ENCODE data around the gene IL31.

Gene IL31

DNA sequence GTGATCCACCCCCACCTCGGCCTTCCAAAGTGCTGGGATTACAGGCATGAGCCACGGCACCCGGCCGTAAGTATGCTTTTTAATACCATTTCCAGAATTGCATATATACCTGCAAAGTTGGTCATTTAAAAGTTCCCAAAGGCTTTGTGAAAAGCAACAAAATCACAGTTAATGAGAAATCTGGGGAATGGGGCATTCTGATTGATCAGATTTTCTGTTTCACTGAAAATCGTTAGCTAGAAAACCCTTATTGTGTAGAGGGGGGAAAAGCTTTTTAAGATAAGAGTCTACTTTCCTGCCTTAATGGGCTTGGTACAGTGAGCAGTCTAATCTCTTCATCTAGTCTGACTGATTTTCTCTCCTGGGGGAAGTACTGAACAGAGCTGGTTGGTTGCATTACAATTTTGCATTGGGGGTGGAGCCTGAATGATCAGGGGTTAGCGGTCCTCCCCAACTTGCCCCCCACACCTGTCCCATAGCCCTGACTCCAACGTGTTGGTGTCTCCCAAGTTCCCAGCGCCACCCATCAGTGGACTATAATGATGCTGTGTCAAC lies 23.8 kb downstream of the IL31 start:
- DNase-seq = no peak

DNA sequence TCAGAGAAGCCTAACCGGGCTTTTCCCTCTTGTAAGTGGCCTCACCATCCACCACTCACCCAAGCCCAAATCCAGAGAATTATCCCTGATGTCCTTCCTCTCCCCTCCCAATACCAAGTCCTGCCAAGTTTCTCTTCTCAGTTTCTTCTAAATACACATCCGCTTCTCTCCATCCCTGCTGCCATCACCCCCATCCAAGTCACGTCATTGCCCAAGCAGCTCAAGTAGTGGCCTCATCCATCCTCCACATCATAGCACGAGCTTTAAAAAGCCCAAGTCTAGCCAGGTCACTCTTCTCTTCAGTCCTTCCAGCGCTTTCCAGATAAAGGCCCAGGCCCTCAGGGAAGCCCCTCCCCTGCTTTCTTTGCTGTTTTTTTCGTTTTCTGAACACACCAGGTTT lies 25.4 kb downstream of the IL31 start:
- DNase-seq = no peak

DNA sequence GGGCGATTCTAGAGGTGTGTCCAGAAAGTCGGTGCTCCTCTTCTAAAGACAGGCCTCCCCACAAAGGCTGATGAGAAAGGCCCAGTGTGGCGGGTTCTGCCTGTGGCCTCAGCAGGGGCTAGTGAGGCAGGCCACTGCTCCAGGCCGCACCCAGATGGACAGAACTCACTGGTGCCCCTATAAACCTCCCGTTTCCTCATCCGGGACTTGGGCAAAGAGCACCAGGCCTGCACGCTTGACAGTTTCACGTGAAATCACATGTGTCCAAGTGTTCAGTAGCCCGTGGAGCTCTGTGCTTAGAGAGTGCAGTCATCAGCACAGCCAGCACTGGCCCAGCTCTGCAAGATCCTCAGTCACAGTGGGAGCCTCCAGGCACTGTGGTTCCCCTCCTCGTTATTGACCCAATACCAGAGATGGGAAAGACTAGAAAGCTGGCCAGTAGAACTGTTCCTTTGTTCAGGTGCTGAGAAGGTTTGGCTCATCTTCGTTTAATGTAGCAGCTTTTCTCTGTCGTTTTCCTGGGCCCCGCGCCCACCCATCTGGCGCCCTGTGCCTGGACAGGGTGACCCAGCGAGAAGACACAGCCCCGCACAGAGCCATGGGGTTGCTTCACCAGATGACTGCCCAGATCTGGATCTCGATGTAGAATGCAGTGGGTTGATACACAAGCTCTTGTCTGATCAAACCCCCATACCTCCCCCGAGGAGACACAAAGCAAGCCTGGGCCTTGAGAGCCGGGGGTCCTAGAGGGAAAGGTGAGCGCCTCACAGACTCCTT lies 26.3 kb downstream of the IL31 start:
- no peak for DNase-seq

DNA sequence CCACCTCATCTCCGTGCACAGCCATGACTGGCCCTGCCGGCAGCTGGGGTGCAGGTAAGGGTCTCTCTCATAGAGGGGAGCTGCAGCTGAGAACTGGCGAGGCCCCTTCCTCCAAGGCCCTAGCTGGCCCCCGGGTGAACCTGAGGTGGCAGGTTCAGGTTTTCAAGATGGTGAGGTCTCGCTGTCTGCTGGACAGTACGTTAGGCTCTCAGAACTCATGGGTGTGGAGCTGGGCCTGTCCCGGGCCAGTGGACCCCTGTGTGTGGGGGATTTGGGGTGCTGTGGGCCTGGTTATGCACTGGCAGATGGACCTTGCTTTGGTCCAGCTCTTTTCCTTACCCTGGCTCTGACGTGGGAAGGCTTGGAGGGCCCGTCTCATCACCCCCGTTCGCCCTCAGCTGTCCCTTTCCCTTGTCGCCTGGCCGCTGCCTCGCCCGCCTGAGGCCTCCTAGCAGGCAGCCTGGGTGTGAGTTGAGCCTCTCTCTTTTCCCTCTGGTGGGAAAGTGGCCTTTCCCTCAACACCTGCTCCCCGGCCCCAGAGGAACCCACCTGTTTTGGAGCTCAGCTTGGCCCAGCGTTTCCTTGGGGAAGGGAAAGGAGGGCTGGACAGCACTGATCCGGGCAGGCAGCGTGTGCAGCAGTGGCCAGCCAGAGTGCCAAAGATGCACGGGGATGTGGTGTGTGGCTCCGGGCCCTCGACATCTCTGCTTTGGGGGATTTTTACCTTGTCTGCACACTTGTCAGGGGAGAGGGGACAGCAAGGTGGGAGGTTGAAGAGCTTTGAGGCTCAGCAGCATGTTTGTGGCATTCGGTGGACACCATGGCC lies 28.3 kb downstream of the IL31 start:
- no peak for DNase-seq

DNA sequence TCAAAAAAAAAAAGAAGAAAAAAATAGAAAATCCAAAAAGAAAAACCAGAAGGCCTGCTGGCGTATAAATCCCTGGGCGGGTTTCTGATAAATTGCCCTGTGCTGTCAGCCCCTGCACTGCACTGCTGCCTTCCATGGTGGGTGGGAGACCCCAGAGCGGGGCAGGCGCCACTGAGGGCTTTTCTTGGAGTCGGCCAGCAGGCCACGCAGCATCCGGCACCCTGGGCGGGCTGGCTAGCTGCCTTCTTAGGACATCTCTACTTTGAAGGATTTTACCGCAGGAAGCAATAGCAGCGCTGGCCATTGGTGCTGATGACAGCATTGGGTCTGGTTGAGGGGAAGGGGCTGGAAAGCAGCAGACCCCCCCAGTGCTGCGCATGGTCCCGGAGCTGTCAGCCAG lies 29.1 kb downstream of the IL31 start:
- no peak for DNase-seq

DNA sequence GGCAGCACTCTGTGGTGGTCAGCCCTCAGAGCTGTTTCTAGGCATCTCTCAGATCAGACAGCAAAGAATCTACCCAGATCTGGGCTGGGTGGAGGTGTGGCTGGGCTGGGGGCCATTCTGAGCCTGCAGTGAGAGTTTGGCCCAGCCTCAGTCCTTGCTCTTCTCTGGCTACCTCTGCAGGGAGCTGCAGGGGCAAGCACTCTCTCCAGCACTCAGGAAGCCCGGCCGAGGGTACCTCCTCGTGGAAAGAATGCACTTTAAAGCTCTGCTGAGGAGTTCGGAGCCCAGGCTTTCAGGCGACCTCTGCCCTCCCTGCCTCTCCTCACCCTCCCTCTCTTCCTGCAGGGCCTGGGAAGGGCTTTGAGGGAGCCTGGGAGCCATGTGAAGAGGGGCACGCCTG lies 31.2 kb downstream of the IL31 start:
- no peak for DNase-seq

DNA sequence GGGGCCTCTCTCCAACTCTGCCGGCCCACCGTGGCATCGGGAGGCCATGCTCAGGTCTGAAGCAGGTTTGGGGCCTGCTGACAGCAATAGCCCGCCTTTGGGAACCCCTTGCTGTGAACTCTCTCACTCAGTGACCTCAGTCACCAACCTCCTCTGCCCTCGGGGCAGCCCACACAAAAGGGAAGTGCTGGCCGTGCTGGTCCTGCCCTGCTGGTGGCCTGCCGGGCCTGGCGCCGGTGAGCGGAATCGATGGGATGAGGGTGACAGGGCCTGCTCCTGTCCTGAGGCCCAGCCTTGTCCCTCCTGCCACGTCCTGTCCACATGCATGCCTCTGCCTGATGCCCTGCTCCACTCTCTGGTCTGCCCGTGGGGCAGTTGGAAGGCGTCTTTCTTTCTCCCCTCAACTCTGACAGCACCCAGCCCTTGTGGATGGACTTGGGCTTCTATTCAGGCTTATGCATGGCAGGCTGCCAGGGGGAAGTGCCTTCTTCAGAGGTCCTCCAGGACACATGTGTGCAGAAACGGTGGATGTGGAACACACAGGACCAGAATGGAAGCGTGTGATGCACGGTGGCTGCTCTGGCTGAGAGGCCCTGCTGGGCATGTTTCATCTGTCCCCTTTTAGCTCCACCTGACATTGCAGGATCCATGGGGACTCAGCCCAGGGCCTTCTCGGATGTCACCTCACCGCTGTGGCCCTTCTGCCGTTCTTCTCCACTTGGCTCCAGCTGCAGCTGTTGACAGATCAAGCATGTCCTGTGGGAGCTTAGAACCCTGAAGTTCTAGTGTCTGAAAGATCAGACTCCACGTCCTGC lies 31.9 kb downstream of the IL31 start:
- DNase-seq = no peak

DNA sequence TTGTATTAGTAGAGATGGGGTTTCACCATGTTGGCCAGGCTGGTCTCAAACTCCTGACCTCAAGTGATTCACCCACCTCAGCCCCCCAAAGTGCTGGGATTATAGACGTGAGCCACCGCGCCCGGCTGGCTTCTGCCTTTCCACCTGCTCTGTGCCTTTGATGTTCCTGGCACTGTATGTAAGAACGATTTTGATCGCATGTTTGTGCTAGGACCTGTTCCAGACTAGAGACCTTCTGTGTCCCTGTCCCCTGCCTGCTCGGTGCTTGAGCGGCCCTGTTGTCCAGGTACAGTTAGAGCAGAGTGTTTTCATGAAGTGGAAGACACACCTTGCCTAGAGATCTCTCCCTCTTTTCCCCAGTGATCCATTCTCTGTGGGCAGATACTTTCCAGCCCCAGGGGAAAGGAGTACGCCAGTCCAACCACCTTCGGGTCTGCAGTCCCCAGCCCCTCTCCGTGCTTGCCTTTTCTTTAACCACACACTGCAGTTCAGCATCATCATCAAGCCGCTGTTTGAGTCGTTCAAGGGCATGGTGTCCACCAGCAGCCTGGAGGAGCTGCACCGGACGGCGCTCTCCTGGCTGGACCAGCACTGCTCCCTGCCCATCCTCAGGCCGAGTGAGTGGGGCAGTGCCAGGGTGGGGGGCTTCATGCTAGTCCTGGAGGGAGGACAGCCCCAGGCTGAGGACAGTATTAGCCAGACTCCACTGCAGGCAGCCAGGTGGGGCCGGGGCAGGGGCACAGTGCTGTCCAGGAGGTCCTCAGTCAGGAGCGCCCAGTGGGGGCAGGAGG lies 33.4 kb downstream of the IL31 start:
- DNase-seq = no peak

DNA sequence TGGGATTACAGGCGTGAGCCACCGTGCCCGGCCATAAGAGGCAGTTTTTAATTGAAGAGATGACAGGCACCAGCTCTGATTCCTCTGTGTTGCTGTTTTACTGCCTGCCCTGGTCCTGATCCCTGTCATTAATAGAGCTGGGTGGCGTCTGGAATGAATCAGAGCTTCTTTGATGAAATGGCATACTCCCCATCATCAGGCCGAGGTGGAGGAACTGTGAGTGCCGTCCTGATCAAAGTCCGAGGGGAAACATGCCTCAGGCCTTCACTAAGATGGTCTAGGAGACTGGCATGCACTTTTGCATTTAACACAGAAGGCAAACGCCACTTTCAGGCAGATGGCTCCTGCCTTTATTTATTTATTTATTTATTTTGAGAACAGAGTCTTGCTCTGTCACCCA lies 34.1 kb downstream of the IL31 start:
- no peak for DNase-seq

DNA sequence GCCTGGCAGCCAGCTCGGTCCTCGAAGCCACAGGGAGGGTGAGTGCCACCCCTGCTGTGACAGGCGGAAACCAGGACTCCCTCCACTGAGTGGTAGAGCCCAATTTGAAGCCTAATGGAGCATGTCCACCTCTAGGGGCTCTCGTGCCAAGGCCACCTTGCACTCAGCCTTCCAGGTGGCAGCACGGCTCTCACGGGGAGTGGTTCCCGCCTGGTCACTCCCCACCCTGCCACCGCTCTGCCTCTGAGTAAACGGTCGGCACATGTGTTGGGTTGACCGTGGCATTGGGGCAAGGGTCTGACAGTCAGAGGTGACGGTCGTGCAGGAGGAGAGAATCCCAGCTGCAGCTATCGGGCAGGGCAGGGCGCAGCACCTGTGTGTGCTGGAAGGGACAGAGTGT lies 34.8 kb downstream of the IL31 start:
- DNase-seq = no peak

DNA sequence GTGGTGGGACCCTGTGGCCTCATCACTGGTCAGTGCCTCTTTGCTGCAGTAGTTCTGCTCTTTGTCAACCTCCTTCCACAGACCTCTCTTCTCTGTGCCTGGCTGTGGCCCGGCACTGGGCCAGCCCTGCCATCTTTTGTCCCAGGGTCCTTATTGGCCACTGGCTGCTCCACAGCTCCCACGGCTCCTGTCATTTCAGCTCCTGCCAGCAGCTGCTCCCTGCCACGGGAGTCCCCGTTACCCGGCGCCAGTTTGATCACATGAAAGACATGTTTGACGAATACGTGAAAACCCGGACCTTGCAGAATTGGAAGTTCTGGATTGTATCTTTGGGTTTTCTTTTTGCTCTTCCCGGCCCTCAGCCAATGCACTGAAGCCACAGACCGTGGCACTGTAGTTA lies 35.4 kb downstream of the IL31 start:
- no peak for DNase-seq

DNA sequence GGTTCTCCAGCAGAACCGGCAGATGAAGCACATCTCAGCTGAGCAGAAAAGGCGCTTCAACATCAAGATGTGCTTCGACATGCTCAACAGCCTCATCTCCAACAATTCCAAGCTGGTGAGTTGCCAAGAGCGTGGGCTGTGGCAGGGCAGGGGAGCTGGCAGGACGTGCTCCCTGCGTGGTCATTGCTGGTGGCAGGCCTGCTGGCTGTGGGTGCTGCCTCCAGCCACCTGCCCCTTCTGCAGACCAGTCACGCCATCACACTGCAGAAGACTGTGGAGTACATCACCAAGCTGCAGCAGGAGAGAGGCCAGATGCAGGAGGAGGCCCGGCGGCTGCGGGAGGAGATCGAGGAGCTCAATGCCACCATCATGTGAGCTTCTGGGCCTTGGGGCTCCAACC lies 35.8 kb downstream of the IL31 start:
- no peak for DNase-seq

DNA sequence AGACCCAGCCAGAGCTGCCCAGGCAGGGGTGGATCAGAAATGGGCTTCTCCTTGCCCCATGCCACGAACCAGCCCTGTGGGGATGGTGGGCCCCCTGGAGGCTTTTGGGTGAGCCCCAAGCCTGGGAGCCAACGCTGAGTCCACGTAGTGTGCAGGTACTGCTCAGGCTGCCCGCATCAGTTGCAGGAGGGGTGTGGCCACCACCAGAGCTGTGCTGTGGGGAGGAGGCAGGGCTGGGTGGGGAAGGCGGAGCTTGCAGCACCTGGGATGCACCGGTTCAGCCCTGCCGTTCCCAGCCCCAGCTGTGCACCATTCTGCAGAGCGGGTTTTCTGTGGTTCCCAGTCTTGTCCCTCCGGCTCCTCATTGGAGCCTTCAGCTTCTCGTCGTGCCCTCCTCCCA lies 36.3 kb downstream of the IL31 start:
- no peak for DNase-seq

DNA sequence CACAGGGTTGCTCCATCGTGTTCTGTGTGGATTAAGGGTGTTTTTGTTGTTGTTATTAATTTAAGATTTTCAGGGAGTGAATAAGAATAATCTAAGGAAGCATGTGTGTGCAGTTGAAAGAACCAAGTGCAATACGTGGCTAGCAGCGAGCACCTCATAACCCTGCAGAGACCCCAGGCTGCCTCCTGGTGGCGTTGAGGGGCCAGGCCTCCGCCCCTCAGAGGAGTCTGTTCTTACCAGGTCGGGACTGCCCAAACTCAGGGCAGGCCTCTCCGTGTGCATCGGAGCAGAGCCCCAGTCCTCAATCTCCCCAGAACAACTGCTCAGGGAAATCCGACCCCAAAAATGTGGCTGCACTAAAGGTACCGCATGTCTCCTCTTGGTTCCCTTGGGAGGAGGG lies 36.8 kb downstream of the IL31 start:
- DNase-seq = no peak

DNA sequence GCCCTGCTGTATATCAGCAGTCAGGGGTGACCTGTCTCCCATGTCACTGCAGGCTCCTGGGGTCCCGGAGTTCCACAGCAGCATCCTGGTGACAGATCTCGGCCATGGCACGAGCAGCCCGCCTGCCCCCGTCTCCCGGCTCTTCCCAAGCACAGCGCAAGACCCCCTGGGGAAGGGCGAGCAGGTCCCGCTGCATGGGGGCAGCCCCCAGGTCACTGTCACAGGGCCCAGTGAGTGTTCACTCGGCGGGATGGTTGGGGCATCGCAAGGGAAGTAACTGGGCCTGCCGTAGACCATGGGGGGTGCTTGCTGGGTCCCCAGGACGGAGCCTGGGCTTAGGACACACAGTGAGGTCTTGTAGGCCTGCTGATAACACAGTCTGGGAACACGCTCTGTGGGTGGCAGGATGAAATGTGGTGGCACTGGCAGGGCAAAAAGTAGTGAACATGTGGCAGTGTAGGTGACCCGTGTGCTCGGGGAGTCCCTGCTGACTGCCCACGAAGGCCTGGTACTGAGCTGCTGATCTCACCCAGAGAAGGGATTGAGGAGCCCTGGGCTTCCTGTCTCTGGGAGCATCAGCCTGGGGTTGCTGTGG lies 38.5 kb downstream of the IL31 start:
- DNase-seq = no peak

DNA sequence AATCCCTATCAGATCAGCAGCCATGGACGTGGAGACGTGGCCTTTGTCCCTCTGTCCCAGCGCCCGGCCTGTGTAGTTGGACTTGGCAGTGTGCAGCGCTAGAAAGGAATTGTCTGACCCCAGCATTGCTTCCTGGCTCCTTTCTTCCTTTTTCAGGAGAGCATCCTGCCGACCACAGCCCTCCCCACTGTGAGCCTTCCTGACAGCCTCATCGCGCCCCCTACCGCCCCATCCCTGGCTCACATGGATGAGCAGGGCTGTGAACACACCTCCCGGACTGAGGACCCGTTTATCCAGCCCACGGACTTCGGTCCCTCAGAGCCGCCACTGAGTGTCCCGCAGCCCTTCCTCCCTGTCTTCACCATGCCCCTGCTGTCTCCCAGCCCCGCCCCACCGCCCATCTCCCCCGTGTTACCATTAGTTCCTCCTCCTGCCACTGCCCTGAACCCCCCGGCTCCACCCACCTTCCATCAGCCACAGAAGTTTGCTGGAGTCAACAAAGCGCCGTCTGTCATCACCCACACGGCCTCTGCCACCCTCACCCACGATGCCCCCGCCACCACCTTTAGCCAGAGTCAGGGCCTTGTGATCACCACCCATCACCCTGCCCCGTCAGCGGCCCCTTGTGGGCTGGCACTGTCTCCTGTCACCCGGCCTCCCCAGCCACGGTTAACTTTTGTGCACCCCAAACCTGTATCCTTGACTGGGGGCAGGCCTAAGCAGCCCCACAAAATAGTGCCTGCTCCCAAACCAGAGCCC lies 40.6 kb downstream of the IL31 start:
- DNase-seq = no peak

DNA sequence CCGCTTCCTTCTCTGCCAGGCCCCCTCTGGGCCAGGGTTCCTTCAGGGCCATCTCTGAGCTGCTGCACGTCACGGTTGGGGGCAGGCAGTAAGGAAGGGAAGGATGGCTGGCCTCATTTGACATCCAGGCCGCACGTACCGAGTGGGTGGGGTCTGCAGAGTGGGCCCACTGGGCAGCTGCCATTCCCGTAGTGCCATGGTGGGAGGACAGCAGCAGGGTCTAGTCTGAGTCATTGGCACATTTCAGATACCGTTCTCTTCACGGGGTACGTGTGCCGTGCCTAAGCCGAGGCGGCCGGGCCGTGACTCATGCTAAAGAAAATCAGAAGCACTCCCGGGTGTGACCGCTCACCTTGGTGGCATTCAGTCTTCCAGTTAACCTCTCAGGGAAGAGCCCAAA lies 43.9 kb downstream of the IL31 start:
- no peak for DNase-seq

DNA sequence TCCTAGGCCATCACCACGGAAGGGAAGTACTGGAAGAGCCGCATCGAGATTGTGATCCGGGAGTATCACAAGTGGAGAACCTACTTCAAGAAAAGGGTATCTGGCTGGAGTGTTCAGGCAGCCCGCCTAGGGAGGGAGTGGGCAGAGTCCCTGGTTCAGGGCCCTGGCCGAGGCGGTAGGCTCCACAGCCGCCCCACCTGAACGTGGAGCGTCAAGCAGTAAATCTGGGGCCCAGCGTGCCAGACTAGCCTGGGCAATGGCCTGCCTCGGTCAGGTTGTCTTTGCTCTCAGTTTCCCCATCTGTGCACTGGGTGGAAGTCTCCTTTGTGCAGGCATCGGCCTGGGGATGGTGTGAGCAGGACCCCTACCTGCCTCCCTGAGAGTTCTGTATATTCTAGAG lies 44.9 kb downstream of the IL31 start:
- DNase-seq = no peak

DNA sequence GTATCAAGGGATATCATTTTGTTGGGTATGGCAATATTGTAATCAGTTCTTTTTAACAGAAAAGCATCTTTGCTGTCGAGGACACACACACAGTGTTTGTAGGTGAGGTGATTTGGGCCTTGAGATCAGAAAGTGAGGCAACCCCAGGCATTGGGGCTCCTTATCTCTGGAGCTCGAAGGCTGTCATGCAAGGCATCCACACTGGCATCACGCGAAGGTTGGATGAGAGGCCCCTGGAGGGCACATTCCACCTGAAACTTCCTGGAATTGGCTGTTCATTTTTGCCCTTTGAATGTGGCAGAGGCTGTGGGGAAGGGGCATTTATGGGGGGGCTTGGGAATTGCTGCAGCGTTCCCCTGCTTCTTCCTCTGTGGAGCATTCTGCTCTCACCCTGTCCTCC lies 45.5 kb downstream of the IL31 start:
- DNase-seq = no peak

DNA sequence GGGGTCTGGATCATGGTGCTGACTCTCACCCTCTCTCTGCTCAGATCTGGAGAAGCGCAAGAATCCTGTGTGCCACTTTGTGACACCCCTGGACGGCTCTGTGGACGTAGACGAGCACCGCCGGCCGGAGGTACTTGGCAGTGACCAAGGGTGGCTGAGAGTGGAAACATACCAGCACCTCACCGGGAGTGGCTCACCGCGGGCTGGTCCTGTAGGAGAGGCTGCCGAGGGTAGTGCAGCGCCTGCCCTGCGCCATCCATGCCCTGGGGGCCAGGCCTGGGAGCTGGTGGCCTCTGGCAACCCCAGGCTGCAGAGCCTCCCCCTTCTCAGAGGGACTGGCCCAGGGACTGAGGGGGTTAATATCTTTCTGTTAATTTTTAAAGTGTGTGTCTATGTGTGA lies 46.2 kb downstream of the IL31 start:
- DNase-seq = no peak

Data from NCI-H2029 (cell line).